Fibroblast of skin of left biceps (primary cell): ENCODE measurements around the gene POLR2B.
A peak's percentile ranks its signal among the peaks of the same experiment; 100 is the strongest.
"Not testable (repeated sequence)": the region's sequence is repeated elsewhere in the genome, so short reads cannot be mapped to it uniquely, and the experiment has no call there.

Experiments used
- DNase-seq, 2 experiments: peaks; one replicate each; pipeline ENCODE4 v3.0.0-alpha.2; 2013; ENCODE audit warnings: low read depth in 2 of 2

POLR2B gene

DNA sequence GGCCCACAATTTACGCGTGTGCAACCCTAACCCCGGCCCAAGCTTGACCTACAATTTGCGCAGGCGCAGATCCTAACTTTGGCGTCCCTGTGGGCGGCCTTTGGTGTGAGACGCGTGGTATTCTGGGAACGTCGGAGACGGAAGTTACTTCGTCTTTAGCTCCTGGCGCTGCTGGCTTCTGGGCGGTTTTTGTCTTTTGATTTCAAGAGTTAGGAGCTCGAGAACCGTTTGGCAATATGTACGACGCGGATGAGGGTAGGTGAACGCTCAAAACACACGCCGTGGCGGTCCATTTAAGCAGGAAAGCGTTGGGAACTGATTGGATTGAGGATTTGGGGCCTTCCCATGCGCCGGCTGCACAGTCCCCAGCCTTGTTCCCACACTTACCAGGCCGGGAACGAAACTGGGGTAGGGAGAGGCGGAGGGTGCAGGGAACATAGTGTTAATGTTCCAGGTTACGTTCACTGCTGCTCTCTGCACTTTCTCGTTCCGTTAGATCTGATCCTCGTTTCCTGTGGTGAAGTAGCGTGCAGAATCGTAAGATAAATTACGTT lies at the start of gene POLR2B:
TSS of gene POLR2B (plus strand) at position 147 of the 554 bp plus-strand sequence. CDS start at position 237, 90 bp downstream.
- DNase-seq = peak; percentile 78

DNA sequence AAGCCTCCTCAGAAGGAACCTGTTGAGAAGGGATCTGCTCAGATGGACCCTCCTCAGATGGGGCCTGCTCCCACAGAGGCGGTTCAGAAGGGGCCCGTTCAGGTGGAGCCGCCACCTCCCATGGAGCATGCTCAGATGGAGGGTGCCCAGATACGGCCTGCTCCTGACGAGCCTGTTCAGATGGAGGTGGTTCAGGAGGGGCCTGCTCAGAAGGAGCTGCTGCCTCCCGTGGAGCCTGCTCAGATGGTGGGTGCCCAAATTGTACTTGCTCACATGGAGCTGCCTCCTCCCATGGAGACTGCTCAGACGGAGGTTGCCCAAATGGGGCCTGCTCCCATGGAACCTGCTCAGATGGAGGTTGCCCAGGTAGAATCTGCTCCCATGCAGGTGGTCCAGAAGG lies 48.1 kb upstream of the POLR2B start:
- DNase-seq = no peak

DNA sequence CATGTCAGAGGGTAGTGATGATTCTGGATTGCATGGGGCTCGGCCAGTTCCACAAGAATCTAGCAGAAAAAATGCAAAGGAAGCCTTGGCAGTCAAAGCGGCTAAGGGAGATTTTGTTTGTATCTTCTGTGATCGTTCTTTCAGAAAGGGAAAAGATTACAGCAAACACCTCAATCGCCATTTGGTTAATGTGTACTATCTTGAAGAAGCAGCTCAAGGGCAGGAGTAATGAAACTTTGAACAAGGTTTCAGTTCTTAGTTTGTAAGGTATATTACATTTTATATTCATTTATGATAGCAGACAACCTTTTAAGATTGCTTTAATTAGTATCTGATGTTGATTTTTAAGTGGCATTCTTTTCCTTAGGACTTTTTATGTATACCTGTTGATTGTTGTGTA lies 46.8 kb upstream of the POLR2B start:
- no peak for DNase-seq

DNA sequence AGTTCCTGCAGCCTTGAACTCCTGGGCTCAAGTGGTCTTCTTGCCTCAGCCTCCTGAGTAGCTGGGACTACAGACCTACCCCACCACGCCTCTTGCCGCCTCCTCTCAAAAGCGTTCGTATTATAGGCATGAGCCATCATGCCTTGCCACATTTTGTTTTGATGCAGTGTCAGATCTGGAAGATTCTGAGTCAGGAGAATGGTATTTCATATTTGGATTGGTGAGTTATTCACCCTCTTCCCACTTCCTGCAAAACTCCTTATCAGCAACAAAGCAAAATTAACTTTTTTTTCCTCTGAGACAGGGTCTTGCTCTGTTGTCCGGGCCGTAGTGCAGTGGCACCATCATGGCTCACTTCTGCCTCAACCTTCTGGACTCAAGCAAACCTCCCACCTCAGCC lies 41.4 kb upstream of the POLR2B start:
- DNase-seq = peak; percentile 65

DNA sequence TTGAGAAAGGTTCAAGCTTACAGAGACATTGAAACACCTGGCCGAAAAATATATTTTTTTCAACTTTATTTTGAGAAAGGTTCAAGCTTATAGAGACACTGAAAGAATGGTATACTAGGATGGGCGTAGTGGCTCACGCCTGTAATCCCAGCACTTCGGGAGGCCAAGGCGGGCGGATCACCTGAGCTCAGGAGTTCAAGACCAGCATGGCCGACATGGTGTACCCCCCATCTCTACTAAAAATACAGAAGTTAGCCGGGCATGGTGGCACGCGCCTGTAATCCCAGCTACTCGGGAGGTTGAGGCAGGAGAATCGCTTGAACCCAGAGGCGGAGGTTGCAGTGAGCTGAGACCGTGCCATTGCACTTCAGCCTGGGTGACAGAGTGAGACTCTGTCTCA lies 38.9 kb upstream of the POLR2B start:
- not testable (repeated sequence) for DNase-seq

DNA sequence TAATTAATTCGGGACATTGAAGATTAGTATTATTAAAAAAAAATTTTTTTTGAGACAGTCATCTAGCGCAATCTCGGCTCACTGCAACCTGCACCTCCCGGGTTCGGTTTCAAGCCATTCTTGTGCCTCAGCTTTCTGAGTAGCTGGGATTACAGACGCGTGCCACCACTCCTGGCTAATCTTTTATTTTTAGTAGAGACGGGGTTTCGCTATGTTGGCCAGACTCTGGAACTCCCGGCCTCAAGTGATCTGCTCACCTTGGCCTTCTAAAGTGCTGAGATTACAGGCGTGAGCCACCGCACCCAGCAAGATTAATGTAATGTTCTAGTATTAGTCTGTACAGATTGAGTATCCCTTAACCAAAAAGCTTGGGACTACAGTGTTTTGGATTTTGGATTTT lies 38.3 kb upstream of the POLR2B start:
- no peak for DNase-seq

DNA sequence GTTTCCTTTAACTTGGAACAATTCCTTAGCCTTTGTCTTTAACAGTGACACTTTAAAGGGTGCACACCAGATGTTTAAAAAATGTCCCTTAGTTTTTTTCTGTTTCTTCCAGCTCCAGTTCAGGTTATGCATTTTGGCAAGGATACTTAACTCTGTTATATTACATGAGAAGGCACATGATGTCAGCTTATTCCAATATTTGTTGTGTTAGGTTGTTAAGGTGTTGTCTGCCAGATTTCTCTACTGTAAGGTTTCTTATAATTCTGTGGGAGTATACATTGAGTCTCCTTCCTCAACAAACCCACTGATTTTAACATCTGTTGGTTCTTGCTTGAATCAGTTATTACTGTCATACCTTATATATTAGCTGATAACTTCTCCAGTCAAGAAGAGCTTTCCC lies 37.7 kb upstream of the POLR2B start:
- no peak for DNase-seq

DNA sequence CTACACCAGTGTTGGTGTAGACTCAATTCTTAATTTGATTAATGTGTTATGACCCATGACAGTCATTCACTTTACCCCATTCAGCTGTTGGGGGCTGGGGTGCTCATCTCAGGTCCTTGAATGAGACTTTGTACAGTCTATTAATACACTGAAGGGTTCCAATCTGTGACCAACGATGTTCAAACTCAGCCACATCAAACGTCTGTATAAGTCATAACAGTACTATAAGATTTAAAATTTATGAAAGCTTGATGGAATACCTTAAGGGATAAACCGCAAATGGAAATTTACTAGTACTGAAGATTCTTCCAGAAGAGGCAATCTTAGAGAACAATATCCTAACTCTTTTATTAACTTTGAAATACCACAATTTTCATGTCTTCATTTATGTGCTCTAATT lies 37.3 kb upstream of the POLR2B start:
- no peak for DNase-seq

DNA sequence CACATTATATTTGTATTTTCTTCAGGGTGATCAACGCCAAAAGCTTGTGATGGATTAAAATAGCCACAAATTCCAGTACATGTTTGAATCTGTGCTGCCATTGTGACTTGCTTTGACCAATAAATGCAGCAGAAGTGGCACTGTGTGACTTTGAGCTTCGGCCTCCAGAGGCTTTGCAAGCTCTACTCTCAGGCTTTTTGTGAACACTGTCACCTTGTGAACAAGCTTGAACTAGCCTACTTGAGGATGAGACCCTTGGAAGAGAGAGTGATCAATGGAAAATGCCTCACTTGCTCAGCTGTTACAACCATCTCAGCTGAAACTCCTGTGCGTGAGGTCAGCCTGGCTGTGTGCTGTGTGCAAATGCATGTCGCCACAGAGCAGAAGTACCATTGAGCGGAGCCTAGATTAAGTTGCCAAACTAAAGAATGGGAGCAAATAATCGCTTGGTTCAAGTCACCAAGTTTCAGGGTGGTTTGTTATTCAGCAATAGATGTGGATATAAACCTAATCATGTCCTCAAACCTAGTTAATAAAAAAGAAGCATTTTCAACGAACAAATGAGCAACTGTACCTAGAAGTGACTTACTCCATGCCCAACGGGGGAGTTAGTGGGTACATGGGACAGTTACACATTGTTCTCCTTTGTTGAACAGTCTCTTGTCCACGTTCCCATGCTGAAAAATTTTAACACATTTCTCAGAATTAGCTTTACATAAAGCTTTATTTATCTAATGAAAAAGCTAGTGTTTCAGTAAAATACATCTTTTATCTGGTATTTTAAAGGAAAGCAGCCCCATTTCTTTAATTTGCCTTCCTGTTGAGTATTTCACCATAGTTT lies 24.8 kb upstream of the POLR2B start:
- no peak for DNase-seq

DNA sequence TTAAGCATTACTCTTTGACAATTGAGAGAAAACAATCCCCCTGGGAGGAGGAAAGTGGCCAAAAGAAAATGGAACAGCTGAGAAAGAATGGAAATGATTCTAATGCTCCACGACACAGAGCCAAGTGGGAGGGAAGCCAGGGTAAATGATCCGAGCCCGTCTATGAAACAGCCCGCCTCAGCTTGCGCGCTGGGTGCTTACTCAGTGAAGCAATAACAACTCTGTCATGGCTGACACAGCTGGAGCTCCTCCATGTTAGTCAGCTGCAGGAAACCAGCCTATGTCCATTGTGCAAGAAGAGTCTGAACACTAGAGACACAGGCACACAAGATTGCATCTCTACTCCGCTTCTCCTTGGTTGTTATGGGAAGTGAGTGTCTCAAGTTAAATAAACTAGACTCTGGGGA lies 20.6 kb upstream of the POLR2B start:
- DNase-seq = peak; percentile 88 to 90

DNA sequence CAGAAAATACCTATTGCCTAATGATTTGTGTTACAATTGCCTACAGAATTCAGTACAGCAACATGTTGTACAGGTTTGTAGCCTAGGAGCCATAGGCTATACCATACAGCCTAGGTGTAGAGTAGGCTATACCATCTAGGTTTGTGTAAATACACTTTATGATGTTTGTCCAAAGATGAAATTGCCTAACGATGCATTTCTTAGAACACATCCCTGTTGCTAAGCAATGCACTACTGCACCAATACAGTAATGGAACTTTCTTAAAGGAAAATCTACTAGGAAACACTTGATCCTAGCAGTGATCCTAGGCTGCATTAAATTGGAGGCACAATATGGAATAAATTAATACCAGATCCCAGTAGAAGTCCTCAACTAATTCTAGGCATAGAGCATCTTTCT lies 19.6 kb upstream of the POLR2B start:
- no peak for DNase-seq

DNA sequence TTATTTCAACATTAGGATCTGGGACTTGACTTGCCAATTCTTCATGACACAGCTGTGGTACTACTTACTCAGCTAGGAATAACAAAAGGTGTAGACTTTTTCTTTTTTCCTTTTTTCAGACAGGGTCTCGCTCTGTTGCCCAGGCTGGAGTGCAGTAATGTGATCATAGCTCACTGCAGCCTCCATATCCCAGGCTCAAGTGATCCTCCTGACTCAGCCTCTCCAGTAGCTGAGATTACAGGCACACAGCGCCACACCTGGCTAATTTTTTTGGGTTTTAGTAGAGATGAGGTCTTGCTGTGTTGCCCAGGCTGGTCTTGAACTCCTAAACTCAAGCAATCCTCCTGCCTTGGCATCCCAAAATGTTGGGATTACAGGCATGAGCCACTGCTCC lies 17.6 kb upstream of the POLR2B start:
- DNase-seq = no peak

DNA sequence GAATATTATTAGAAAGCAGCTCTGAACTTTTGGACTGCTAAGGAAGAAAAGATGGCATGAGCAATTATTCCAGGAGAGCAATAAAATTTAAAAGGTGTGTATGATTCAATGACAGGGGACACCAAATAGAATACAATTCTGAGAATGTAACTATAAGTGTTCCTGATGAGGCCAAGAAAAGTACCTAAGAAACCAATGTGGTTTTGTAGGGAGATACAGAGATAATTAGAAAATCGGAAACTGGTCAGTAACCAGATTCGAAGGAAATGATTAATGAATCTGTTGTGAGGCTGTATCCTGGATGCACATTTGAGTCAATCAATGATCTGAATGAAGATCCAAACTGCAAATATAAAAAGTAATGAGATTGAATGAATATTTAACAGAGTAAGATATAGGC lies 7.3 kb upstream of the POLR2B start:
- DNase-seq = no peak

DNA sequence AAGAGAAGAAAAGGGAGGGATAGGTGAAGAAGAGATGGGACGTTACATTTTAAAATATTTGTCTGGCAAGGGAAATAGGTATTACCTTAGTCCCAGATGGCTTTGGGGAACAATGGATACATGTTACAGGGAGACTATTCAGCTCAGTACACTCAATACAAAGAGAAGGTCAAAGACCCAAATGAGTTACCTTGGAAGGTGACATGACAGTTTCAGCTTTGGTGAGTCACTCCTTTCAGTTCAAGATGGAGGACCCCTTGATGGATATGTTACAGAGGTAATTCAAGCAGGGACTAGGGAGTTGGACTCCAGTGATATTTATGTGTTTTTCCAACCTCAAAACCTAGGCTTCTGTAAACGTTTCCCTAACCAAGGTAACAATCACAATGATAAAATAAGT lies 6.3 kb upstream of the POLR2B start:
- no peak for DNase-seq

DNA sequence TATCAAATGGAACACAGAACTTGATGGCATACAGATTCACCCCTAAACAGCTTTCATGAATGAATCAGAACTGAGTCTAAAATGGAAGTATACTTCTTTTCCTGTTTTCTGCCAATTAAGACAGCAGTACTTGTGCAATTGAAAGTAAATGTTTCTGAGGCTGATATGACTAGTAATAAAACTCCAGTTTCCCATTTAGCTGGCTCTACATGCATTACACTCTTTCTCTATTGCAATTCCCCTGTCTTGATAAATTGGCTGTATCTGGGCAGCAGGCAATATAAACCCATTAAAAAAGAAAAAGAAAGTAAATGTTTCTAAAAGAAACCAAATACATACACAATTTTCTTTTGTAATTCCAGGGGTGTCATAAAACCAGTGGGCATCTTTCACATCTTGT lies 5.9 kb upstream of the POLR2B start:
- no peak for DNase-seq

DNA sequence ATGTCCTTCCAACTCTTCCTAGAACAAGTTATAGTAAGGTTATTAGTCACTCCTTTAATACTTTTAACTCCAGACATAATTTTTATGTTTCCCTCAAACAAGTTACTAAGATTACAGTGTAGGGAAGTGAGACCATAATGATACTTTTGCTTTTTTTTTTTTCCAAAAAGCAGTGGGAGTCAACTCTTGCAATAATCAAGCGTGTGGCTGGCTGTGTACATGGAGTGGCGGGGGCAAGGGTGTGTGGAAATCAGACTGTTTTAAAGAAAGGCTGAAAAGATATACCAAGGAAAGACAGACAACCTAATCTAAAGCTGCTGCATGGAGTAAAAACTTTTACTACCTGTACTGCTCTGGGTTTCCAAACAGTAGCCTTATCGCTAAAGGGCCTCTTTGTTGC lies 5.4 kb upstream of the POLR2B start:
- no peak for DNase-seq

DNA sequence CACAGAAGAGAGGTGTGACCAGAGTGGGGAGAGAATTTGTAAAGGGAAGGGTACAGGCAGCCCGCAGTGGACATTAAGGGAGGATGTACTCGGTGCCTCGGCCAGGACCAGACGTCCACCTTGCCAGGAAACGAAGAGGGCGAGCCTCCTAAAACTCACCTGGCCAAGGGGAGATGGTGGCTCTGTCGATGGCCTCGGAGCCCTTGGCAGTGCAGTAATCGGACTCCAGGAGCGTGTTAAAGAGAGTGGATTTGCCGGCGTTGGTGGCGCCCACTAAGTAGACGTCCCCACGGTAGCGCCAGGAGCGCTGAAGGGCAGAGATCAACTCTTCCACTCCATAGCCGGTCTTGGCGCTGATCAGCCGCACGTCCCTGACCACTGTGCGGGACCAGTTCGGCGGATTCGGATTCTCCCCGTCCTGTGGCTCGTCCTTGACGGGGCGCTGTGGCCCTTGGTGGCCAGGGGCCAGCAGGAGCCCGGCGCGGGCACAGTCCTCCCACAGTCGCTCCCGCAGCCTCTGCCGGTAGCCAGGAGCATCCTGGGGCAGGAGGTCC lies 2.3 kb upstream of the POLR2B start:
- DNase-seq = no peak

DNA sequence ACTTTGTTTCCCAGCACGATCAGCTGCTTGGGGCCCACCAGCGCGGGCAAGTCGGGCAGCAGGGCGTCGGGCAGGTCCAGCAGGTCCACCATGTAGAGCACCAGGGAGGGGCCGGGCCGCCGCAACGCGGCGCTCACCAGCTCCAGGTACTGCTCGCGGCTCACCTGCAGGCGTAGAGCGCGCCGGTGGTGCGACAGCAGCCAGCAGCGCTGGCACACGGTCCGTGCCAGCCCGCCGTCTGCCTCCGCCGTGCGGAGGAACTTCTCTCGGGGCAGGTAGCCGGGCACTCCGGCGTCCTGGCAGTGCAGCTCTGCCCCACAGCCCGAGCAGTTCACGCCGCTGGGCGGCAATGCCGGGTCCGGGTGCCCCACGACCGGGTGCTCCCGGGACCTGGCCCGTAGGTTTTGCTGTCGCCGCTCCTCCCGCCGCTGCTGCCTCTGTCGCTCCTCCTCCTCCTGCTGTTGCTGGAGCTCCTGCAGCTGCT lies 1.8 kb upstream of the POLR2B start:
- DNase-seq = no peak

DNA sequence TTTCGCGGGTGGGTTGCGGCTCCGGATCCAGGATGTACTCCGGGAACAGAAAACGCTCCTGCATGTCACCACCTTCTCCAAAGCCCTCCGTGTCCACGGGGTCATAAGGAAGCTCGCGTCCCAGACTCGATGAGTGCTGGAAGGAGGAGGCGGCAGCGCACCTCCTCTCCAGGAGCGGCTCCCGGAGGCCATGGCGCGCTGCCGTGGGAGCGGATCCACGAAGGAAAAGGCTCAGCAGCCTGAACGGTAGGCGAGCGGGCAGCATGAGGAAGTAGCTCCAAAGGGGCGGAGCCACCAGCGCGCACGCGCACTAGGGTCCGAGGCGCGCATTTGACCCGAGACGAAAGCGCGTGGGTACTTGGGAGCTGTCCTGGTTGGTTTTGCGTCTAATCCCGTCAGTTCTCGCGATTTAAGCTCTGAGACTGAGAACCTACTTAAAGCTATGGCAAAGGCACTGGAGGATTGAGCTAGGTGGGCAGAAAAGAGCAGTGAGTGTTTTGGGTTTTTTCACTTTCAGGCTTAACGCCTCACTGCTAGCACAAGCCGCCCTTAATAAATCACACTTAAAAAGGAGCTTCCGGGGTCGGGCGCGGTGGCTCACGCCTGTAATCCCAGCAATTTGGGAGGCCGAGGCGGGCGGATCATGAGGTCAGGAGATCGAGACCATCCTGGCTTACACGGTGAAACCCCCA lies 1.2 kb upstream of the POLR2B start, which contains the start of gene NOA1:
TSS of gene NOA1 (minus strand) at position 286 of the 692 bp plus-strand sequence. CDS start at position 265, 21 bp downstream.
- peak; percentile 97 to 98 for DNase-seq

DNA sequence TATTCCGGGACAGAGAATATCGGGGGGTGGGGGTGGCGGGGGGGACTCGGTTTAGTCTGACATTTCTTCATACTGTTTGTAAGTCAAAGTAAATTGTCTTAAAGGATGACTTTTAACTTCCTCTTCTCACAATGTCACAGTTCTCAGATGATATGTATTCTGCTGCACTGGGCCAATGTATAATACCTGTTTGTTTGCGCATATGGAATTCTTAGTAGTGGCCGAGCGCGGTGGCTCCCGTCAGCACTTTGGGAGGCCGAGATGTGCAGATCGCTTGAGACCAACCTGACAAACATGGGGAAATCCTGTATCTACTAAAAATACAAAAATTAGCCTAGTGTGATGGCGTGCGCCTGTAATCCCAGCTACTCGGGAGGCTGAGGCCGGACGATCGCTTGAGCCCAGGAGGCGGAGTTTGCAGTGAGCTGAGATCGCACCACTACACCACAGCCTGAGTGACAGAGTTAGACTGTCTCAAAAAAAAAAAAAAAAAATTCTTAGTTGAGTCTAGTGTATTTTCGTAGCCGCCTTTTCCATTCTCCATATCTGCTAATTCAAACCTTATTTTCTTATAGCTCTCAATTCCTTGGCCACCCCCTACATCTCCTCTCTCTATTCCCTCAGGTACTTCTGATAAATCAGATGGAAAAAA lies 851 bp downstream of the POLR2B start:
- no peak for DNase-seq

DNA sequence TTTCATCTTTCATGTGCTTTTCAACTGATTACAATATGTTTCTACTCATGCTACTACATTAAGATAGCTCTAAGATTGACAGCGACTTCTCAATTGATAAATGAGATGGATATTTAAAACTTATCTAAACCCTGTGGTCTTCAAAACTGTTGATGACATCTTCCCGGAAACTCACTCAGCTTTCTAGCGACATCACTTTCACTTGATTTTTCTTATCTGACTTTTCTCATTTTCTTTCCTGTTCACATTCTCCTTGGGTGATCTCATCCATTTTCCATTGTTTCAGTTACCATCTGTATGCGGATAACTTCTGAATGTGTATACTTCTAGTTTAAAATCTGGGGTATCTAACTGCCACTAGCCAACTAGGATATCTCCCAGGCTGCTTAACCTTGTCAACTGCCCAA lies 3.1 kb downstream of the POLR2B start:
- DNase-seq = no peak

DNA sequence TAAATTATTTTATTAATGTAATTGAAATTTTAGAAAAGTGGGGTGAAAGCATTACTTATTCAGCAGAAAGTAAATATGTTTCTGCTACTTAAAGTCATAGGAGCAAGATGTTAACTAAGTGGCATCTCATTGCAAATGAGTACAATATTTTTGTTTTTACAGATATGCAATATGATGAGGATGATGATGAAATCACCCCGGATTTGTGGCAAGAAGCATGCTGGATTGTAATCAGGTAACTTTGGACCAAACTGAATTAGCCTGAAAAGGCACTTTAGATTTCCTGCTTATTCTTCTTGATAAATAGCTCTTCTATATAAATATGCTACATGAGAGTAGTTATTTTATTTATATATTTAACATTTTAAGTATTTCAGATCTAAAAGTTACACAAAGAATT lies 7.5 kb downstream of the POLR2B start:
- DNase-seq = no peak
